ENCODE measurements around the gene AIRE. TPM values are rescaled to one million over a fixed set of nuclear protein-coding genes. Genes with fewer than 3 reads are reported as not detected.
"Not testable (repeated sequence)": the region's sequence is repeated elsewhere in the genome, so short reads cannot be mapped to it uniquely, and the experiment has no call there.

Gene AIRE
- total RNA-seq (ENCODE audit: low replicate concordance), result not detected in 2 replicates

DNA sequence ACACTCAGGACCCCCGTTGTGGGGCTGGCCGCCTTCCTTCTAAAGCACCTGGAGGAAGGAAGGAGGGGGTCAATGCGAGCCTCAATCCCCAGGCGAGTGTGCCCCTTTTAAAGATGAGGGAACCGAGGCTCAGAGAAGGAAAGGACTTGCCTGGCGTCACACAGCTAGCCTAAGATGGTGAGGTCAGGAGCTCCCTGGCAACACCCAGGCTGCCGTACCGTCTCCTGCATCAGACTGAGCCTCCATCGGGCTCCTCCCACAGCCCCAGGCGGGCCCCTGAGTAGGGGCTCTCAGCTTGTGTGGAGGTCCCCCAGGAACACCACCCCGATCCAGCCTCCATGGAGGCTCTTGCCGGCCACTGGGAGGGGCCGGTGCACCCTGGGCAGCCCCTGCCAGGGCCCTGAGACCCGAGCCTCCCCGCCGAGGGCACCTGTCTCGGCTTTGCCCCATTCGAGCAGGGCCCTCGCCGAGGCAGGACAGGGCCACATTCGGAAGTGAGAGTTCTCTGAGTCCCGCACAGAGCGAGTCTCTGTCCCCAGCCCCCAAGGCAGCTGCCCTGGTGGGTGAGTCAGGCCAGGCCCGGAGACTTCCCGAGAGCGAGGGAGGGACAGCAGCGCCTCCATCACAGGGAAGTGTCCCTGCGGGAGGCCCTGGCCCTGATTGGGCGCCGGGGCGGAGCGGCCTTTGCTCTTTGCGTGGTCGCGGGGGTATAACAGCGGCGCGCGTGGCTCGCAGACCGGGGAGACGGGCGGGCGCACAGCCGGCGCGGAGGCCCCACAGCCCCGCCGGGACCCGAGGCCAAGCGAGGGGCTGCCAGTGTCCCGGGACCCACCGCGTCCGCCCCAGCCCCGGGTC is at the start of gene AIRE:
Gene AIRE (plus strand): TSS at position 739 of the 855 bp plus-strand sequence. CDS start 131 bp downstream, outside the sequence.
- H3K27me3 ChIP-seq, result peaks cover 68% of the 10 kb centered on the region

DNA sequence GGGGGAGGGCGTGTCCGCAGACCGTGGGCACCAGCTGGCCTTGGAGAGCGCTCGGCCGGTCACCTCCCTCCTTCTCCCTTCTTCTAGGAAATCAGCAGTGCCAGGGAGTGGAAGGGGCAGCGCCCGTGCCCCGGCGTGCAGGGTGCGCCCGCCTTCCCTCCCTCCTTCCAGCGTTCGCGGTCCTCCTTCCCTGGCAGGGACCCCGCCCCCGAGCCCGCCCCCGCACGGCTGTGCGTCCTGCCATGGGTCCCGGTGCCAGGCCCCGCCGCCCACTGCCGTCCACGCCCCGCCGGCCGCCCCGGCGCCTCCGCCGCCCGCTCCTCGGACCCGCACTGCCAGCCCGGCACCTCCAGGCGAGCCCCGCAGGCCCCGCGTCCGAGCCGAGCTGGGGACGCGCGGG is 45.3 kb upstream of the AIRE start:
- not testable (repeated sequence) for H3K4me2 ChIP-seq; H3K27ac ChIP-seq; H3K9me3 Mint-ChIP-seq; H3K36me3 ChIP-seq; H3K27me3 Mint-ChIP-seq (ENCODE audit: insufficient read depth, low read depth); H4K20me1 ChIP-seq (ENCODE audit: low read depth); H3K79me2 ChIP-seq (ENCODE audit: low read depth); H3K27ac Mint-ChIP-seq; DNase-seq (ENCODE audit: low spot score); H3K36me3 Mint-ChIP-seq; H2AFZ ChIP-seq (replicated peaks); H3K9ac ChIP-seq; H3K4me1 Mint-ChIP-seq; H3K9me3 ChIP-seq (ENCODE audit: low read depth); H3K4me3 ChIP-seq; H3F3A ChIP-seq (ENCODE audit: low read depth); H3K4me3 Mint-ChIP-seq; H3K27me3 ChIP-seq; H3K4me1 ChIP-seq

More for the DNA sequence above, at the start of gene AIRE:
- H3K27ac ChIP-seq, result no peak within 1 kb of the TSS
- H3K36me3 ChIP-seq, result no peaks in the 10 kb centered on the region
- H3K4me1 Mint-ChIP-seq, result peaks cover 22% of the 10 kb centered on the region
- peaks cover 15% of the 10 kb centered on the region for H3F3A ChIP-seq (ENCODE audit: low read depth)
- no peaks in the 10 kb centered on the region for H3K9me3 ChIP-seq (ENCODE audit: low read depth)
- no peaks in the 10 kb centered on the region for H3K36me3 Mint-ChIP-seq
- peaks cover 21% of the 10 kb centered on the region for H3K4me1 ChIP-seq
- no peak within 1 kb of the TSS for H2AFZ ChIP-seq (replicated peaks)
- peaks cover 7% of the 10 kb centered on the region for H3K27me3 Mint-ChIP-seq (ENCODE audit: insufficient read depth, low read depth)
- H3K27ac Mint-ChIP-seq, result no peak within 1 kb of the TSS
- H3K4me3 Mint-ChIP-seq, result no peak within 1 kb of the TSS
- DNase-seq (ENCODE audit: low spot score), result peak; percentile 40
- H3K9me3 Mint-ChIP-seq, result no peaks in the 10 kb centered on the region
- H3K4me3 ChIP-seq, result peak within 1 kb of the TSS; percentile 30
- H3K4me2 ChIP-seq, result peak within 1 kb of the TSS; percentile 69
- no peaks in the 10 kb centered on the region for H3K79me2 ChIP-seq (ENCODE audit: low read depth)
- TF ChIP-seq EZH2 (IDR thresholded peaks at IDR 0.05) (peak; percentile 54), EZH2phosphoT487 (IDR thresholded peaks at IDR 0.05) (no peak), CTCF (IDR thresholded peaks at IDR 0.05) (no peak)
- H4K20me1 ChIP-seq (ENCODE audit: low read depth), result peaks cover 21% of the 10 kb centered on the region
- no peak within 1 kb of the TSS for H3K9ac ChIP-seq

- not testable (repeated sequence) for H4K20me1 ChIP-seq (ENCODE audit: low read depth); H3F3A ChIP-seq (ENCODE audit: low read depth); H3K27me3 Mint-ChIP-seq (ENCODE audit: insufficient read depth, low read depth); DNase-seq (ENCODE audit: low spot score); H3K9me3 ChIP-seq (ENCODE audit: low read depth); H3K9ac ChIP-seq; H3K9me3 Mint-ChIP-seq; H3K36me3 ChIP-seq; H3K27ac Mint-ChIP-seq; H3K4me2 ChIP-seq; H2AFZ ChIP-seq (replicated peaks); H3K4me3 ChIP-seq; H3K4me1 Mint-ChIP-seq; H3K27ac ChIP-seq; H3K4me1 ChIP-seq; H3K36me3 Mint-ChIP-seq; H3K4me3 Mint-ChIP-seq; H3K79me2 ChIP-seq (ENCODE audit: low read depth); H3K27me3 ChIP-seq
These were observed 44.8 kb upstream of the AIRE start, which contains the start of gene ICOSLG for GRCh38 chr21:44240842-44241241. Gene ICOSLG, minus strand, starts transcription at chr21:44240943. Its CDS starts 126 bp downstream, at chr21:44240817.

DNA sequence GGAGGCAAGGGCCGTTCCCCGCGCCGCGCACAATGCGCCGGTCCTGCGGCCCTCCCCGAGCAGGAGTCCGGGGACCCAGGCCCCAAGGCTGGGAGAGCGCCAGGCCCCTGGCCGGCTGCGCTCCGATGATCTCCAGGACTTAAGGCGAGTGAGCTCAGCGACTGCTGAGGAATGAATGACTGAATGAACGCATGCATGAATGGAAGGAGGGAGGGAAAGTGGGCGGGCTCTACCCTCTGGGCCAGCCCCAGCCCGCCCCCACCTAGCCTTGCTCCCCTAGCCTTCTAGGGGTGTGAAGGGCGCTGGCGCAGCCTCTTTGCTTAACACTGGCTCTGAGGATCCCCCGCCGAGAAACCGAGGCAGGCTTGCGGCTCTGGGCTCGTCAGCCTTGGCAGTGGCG is 44.4 kb upstream of the AIRE start:
- H3K27ac Mint-ChIP-seq; H3K4me3 ChIP-seq; DNase-seq (ENCODE audit: low spot score); H3K36me3 ChIP-seq; H4K20me1 ChIP-seq (ENCODE audit: low read depth); H3K36me3 Mint-ChIP-seq; H3K4me1 Mint-ChIP-seq; H3K27ac ChIP-seq; H3K27me3 Mint-ChIP-seq (ENCODE audit: insufficient read depth, low read depth); H3K9me3 Mint-ChIP-seq; H3K4me3 Mint-ChIP-seq; H3K9me3 ChIP-seq (ENCODE audit: low read depth); H3K4me1 ChIP-seq; H3F3A ChIP-seq (ENCODE audit: low read depth); H2AFZ ChIP-seq (replicated peaks); H3K27me3 ChIP-seq; H3K9ac ChIP-seq; H3K4me2 ChIP-seq; H3K79me2 ChIP-seq (ENCODE audit: low read depth): not testable (repeated sequence)

- not testable (repeated sequence) for H3K27ac ChIP-seq; H3K4me1 ChIP-seq; H3K4me3 Mint-ChIP-seq; H3K9me3 ChIP-seq (ENCODE audit: low read depth); H2AFZ ChIP-seq (replicated peaks); H3K4me2 ChIP-seq; H3K4me1 Mint-ChIP-seq; H3K4me3 ChIP-seq; H3K27me3 ChIP-seq; H3K9ac ChIP-seq; H3K9me3 Mint-ChIP-seq; H3K27me3 Mint-ChIP-seq (ENCODE audit: insufficient read depth, low read depth); DNase-seq (ENCODE audit: low spot score); H4K20me1 ChIP-seq (ENCODE audit: low read depth); H3K36me3 ChIP-seq; H3F3A ChIP-seq (ENCODE audit: low read depth); H3K27ac Mint-ChIP-seq; H3K36me3 Mint-ChIP-seq; H3K79me2 ChIP-seq (ENCODE audit: low read depth)
These were observed 41.7 kb upstream of the AIRE start for GRCh38 chr21:44243980-44244379.

DNA sequence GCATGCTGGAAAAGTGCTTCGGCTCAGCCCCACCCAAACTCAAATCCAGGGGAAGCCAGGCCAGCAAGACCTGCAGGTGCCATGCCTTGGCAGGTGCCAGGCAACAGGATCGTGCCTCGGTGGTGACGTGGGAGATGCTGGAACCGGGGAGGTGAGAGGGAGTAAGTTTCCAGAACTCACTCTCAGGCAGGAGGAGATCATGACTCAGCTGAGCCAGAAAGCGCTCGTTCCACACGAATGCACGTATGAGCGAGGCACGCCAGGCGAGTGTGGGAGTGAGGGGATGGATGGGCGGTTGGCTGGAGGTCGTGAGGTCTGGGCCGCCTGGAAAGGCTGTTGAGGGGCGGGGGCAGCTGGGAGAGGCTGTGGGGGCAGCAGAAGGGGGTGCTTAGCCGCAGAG is 37.8 kb upstream of the AIRE start:
- not testable (repeated sequence) for H3K4me1 ChIP-seq

GRCh38 chr21:44249204-44250037 is 36.3 kb upstream of the AIRE start:
- not testable (repeated sequence) for H3K36me3 Mint-ChIP-seq; DNase-seq (ENCODE audit: low spot score); H3K9me3 Mint-ChIP-seq; H3K4me1 Mint-ChIP-seq; H2AFZ ChIP-seq (replicated peaks); H3K4me3 Mint-ChIP-seq; H3K4me1 ChIP-seq; H3K9me3 ChIP-seq (ENCODE audit: low read depth); H4K20me1 ChIP-seq (ENCODE audit: low read depth); H3K4me2 ChIP-seq; H3K79me2 ChIP-seq (ENCODE audit: low read depth); H3K27ac ChIP-seq; H3K27me3 ChIP-seq; H3F3A ChIP-seq (ENCODE audit: low read depth); H3K36me3 ChIP-seq; H3K4me3 ChIP-seq; H3K27ac Mint-ChIP-seq; H3K27me3 Mint-ChIP-seq (ENCODE audit: insufficient read depth, low read depth); H3K9ac ChIP-seq

More for the DNA sequence above, 37.8 kb upstream of the AIRE start:
- not testable (repeated sequence) for DNase-seq (ENCODE audit: low spot score); H3K79me2 ChIP-seq (ENCODE audit: low read depth); H2AFZ ChIP-seq (replicated peaks); H3K9me3 ChIP-seq (ENCODE audit: low read depth); H3K27ac Mint-ChIP-seq; H3F3A ChIP-seq (ENCODE audit: low read depth); H3K4me1 Mint-ChIP-seq; H3K4me3 ChIP-seq; H3K27me3 Mint-ChIP-seq (ENCODE audit: insufficient read depth, low read depth); H3K4me3 Mint-ChIP-seq; H3K36me3 ChIP-seq; H3K4me2 ChIP-seq; H3K27ac ChIP-seq; H3K36me3 Mint-ChIP-seq; H3K9ac ChIP-seq; H3K9me3 Mint-ChIP-seq; H3K27me3 ChIP-seq; H4K20me1 ChIP-seq (ENCODE audit: low read depth)
